Ureter (tissue), 1 donor: Measurements from ENCODE around the gene CST9. TPM values are rescaled to one million over a fixed set of nuclear protein-coding genes. Genes with fewer than 3 reads are reported as not detected.
"Not testable (repeated sequence)": the region's sequence is repeated elsewhere in the genome, so short reads cannot be mapped to it uniquely, and the experiment has no call there.

Experiments
- DNase-seq: peaks from one replicate; pipeline ENCODE4 v3.0.0-alpha.2; 2020; ENCODE audit warnings: low spot score
- total RNA-seq: library from RNA; stranded (reverse); gene quantifications from one replicate; pipeline ENCODE4 v1.2.4, GENCODE V29; 2023
- donor health status: DM: yes; HTN: yes; CAD: no.

CST9 gene
- total RNA-seq, 1 donor from 2014 or later: not detected

DNA sequence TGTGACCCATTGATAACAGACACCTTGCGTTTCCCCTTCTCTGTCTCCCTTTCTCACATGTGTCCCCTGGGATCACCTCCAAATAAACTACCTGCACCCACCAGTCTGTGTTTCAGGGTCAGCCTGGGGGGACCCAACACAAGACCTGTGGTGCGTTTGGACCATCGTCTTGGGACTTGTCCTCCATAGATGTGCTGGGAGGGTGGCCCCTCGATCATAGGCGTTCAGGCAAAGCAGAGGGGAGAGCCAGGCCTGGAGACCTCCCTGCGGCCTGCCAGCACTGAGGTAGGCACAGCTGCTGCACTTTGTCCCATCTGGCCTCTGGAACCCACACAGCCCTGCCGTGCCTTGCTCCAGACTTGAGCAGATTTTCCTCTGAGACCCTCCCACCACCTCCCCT is 18.1 kb downstream of the CST9 start:
- DNase-seq: no peak

DNA sequence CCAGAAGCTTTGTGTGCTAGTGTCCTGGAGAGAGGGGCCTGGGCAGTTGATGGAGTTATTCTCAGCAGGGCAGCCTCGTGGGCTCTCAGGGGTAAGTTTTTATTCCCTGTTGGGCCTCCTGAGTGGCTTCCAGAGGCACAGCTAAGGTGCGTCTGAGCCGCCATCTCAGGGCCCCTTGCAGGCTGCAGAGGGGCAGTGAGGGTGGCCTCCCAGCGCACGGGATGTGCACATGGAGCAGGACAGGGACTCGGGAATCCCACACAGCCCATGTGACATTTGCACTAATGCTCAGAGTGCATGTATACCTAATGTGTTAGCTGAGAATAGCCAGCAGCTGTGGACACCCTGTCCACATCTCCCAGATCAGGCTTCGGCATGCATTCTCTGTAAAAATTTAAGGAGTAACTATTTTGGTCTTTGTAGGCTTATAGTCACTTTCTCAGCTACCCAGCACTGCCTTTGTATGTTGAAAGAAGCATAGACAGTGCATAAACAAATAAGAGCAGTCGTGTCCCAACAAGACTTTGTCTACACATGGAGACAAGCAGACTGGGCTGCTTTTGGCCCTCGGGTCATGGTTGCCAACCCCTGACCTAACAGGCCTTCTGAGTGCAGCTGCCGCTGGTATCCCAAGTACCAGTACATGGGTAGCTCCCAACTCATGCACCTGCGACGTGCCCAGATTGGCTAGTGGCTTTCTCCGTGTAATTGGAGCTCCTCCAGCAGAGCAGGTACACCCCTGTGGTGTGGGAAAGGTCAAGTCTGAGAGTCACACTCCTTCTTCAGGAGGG is 18.8 kb downstream of the CST9 start:
- no peak for DNase-seq

DNA sequence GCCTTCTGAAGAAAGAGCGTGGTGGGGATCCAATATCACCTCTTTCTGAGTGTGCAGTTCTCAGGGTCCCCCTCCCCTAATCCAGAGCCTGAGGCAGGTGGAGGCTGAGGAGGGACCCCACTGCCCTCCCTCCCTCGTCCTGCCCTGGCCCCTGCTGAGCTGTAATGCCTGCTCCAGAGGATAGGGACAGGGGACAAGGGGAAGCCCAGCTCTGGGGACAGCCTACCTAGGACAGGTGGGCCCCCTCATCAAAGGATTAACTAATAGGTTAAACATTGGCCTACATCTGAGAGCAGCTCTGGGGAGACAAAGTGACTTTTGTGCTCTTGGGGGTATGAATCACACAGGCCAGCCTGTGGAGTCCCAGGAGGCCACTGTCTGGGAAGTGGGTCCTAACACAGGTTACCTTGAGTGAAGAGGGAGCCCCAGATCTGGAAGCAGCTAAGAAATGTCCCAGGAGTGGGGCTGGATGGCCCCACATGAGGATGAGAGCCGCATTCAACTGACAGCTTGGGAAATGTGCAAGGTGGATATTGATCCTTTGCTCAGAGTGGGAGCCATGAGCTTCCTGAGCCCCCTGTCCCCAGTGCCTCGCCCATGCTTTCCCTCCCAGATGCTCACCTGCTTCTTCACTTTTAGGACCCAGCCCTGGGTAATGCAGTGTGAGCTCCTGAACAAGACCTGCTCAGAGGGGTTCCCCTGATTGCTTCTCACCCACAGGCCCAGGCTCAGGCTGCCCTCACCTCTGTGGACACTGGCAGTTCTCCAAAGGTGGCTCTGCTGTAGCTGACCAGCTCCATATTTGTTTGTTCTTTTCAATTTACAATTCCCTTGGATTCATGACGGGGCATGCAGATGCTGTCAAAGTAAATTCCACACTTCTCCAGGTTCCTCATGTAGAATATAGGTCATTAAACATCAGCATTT is 19.6 kb downstream of the CST9 start:
- no peak for DNase-seq

DNA sequence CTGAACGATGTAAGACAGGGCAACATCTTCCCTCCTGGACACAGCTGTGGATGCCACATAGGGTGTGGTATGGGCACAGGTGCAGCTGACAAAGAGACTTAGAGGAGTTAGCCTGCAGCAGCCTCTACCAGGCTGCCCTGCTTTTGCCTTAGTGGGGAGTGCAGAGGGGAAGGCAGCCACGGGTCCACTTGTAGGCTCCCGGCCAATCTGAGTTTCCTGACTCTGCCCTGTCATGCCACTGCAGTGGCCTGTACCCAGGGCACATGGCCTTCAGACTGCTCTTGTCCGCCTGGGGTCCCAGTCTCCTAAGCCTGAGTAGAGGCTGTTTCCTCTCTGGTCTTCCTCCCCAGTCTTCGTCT is 20.3 kb downstream of the CST9 start:
- DNase-seq: no peak

DNA sequence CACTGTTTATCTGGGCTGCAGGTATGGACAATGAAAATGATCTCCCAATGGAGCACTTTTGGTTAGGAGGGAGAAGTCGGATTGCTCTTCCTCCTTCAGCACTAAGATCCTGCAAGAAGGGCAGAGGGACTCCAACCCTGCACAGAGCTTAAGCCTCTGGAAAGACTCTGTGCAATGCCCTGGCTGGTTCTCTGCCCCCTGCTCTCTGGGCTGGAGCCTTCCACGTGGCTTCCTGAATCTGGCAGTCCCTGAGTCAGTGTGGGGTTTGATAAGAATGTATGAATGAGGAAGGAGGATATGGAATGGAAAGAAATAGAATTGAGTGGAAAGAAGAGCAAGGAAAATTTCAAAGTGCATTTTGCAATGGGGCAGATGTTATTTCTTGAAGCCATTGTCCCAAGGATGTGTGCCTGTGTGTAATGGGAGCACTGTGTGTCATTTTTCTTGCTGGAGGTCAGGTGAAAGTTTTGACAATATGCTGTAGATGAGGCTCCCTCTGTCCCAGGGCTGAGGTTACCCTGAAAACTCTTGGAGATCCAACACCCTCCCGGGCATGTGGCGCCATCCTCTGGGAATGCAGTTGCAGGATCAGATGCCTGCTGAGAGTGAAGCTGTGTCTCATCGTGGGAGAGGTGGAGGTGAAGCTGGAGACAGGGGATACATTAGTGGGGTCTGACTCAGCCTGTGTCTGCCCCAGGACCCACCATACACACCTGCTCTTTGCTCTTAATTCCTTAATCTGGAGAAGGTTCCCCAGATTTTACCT is 21.1 kb downstream of the CST9 start:
- DNase-seq: no peak

DNA sequence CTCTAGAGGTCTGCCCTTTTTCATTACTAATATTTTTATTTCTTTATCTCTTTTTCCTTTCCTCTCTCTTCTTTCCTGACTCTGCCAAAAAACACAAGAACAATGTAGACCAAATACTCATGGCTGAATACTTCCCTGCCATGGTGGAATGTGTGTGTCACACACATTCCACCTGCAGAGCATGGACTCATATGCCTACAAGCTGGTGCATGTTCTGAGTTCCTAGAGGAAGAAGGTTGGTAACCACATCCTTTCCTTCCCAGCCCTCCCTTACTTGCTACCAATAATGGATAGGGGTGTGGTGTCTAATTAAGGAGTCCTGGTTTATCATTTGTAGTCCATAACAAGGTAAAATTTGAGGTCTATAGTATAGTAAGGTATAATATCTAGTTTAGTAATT is 22.2 kb downstream of the CST9 start:
- DNase-seq: no peak

DNA sequence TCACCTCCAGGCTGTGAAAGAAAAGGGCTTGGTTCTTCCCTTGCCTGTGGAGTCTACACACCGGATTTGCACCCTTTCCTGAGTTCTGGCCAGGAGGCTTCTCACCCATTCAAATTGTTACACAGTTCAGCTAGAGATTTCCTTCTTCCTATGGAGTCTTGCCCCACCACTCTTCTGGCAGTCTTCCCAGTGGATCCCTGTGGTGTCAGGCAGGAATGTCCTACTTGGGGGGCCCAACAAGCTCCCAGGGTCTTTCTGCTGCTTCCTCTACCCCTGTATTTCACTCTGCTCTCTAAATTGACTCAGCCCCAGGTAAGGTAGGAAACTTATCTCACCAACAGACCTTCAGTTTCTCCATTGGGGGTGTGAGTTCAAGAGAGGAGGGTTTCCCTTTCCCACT is 23.4 kb downstream of the CST9 start:
- no peak for DNase-seq

DNA sequence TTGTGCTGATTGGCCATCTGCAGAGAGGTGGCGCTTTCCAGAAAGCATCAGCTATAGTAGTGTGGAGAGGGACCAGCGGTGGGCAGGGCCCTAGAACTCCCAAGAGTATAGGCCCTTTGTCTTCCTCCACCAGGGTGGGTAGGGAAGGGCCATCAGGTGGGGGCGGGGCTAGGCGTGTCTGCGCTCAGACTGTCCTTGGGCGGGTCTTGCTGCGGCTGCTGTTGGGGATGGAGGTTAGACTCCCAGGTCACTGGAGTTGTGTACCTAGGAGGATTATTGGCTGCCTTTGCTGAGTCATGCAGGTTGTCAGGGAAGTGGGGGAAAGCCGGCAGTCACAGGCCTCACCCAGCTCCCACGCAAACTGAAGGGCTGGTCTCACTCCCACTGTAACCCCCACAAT is 23.9 kb downstream of the CST9 start:
- not testable (repeated sequence) for DNase-seq

DNA sequence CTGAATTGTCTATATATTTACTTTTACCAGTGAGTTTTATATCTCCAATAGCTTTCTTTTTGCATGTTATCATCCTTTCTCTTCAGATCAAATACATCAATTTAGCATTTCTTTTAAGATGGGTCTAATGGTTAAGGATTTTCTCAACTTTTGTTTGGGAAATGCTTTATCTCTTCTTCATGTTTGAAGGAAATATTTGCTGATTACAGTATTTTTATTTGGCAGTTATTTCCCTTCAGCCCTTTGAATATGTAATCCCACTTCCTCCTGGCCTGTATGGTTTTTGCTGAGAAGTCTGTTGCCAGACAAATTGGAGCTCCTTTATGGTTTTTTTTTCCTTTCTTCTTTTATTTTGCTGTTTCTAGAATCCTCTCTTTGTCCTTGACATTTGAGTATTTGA is 30.7 kb downstream of the CST9 start:
- no peak for DNase-seq

DNA sequence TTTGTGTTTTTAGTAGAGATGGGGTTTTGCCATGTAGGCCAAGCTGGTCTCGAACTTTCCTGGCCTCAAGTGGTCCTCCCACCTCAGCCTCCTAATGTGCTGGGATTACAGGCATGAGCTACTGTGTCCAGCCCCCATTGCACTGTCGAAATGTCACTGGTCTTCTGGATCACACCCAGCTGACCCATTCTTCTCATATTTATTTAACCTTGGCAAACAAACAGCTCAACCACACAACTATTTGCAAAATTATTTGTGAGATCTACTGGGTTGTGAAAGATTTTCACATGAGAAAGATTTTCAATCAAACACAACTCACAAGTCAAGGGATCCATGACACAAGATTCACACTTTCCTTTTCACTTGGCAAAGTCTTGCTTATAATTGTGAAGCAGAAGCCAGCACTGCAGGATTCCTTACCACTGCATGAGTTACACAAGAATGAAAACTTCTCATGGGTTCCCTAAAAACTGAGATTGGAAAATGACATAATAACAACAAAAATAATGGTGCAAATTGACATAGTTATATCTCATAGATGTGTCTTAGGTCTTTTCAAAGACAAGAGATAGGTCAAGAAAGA is 35.4 kb downstream of the CST9 start:
- DNase-seq: no peak

DNA sequence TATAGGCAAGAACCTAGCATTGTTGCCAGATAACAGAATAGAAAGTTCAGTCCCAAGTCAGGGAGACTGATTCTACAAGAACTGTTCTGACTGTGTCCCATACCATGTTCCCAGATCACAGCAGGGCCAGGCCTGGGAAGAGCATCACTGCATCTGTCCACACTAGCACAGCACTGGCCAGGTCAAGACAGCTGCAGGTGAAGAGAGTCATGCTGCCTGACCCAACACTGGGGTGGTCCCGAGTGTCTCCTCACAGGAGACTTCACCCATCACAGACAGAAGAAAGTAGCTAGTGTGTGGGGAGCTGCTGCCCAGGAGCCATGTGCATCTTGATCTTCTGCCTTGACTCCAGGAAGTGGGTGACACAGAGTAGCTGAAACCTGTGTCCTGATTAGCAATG is 36.1 kb downstream of the CST9 start:
- no peak for DNase-seq

DNA sequence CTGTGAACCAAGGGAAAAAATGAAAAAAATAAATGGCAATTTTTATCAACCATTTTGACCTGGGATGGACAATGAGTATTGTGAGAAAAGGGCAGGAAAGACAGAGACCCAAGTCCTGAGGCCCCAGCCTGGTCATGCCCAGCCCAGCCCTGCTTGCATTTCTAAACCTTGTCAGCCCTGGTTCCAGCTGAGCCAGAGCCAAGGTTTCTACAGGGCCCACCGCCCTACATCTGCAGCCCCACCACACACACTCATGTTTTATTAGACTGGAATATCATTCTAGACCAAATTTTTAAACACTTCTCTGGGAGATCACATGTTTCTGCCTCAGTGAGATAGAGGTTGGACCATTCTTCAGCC is 36.8 kb downstream of the CST9 start:
- DNase-seq: no peak

DNA sequence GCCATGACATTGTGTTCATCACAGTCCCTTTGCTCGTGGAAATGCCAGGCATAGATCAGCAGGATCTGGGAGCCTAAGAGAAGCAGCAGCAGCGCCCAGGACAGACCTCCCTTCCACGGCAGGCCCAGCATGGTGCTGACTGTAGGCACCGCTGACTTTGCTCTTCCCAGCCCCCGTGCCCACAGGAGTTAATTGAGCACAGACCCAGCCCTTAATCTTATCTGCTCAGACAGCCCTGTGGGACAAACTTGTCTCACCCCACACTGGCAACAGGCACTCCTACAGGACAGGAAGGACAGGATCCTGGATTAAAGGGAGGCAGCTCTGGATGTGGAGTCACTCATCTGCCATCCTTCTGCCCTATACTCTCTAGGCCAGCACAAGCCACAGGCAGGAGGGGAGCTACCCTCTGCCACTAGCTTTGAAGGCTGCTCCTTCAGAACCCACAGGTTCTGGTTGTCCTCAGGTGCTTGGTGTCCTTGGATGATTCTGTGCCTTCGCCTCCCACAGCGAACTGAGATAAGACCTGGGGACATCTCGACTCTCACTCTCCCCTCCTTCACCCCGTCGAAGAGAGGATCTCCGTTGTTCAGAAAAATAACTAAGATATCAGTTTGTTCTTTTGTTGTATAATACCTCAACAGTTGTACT is 37.3 kb downstream of the CST9 start, which contains the start of gene CST9L:
Gene CST9L, minus strand, starts transcription at position 165 of the 651 bp plus-strand sequence. Its CDS starts 34 bp downstream, at position 131.
- DNase-seq: no peak

DNA sequence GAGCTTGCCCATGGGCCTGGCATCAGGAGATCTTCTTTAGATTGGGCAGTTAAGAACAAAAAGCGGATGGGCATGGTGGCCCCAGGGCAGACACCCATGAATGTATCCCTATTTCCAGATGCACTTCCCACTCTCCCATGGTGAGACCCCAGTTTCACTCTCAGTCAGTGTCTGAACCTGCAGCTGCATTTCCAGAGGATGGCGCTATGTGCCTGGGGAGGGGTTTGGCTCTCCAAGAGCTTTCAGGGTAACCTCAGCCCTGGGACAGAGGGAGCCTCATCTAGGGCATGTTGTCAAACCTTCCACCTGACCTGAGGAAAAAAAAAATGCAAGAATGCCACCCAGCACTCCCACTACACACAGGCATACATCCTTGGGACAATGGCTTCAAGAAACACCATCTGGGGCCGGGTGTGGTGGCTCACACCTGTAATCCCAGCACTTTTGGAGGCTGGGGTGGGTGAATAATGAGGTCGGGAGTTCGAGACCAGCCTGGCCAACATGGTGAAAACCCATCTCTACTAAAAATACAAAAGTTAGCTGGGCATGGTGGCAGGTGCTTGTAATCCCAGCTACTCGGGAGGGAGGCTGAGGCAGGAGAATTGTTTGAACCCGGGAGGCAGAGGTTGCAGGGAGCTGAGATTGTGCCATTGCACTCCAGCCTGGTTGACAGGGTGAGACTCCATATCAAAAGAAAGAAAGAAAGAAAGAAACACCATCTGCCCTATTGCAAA is 39.4 kb downstream of the CST9 start:
- no peak for DNase-seq

DNA sequence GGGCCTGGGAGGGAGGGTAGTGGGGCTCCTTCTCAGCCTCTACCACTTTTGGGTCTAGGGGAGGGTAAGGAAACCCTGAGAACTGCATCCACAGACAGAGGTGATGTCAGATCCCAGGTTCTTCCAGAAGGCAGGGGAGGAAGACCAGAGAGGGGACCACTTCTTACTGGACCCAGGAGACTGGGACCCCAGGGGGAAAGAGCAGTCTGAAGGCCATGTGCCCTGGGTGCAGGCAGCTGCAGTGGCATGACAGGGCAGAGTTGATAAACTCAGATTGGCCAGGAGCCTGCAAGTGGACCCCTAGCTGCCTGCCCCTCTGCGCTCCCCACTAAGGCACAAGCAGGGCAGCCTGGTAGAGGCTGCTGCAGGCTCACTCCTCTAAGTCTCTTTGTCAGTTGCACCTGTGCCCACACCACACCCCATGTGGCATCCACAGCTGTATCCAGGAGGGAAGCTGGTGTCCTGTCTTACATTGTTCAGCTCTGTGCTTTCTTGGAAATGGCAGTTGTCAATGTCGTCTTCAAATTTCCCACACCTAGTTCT is 40.1 kb downstream of the CST9 start:
- DNase-seq: no peak

DNA sequence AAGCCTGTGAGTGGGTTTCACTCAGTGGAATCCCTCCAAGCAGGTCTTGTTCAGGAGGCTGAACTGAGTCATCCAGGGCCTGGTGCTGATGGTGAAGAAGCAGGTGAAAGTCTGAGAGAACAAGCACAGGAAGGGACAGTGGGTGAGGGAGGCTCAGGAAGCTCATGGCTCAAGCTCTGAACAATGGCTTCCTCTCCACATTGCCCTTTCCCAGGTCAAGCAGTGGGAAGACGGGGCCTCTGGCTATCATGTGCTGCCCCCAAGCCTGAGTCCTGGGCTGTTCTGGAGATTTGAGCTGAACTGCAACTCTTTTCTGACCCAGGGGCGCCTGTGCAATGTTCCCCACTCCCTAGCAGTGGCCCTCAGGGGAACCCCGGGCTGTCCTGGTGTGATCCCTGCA is 40.8 kb downstream of the CST9 start:
- DNase-seq: no peak

DNA sequence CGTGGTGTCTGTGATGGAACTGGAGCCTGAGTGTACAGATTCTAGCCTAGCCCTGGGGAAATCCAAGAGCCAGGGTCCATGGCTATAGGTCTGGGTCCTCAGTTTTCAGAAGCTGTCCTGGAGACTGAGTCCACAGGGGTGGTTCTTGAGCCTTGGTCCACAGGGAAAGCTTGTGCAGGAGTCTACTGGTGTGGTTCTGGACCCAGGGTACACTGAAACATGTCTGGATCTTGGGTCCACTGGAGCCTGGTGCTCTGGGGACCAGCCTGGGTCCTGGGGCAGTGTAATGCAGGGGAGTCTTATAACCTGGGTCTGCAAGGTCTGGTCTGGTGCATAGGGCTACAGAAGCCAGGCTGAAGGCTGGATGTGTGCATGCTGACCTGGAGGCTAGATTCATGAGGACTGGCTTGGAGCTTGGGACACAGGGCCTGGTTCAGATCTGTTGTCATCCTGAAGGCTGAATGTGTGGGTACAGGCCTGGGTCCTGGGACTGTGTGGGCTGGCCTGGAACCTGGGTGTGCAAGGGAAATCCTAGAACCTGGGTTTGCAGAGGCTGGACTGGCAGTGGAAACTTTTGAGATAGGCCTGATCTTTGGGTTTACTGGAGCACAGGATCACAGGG is 42.9 kb downstream of the CST9 start:
- no peak for DNase-seq

DNA sequence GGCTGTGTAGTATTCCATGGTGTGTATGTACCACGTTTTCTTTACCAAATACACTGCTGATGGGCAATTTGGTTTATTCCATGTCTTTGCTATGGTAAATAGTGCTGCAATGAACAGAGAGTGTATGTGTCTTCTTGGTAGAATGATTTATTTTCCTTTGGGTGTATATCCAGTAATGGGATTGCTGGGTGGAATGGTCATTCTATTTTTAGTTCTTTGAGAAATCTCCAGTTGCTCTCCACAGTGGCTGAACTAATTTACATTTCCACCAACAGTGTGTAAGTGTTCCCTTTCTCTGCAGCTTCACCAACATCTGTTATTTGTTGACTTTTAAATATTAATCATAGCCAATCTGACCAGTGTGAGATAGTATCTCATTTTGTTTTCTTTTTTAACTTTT is 51.3 kb downstream of the CST9 start:
- no peak for DNase-seq
